CD4-positive, alpha-beta T cell treated with Interleukin-21 for 1 hour (primary cell): ENCODE measurements around the gene TBC1D16.

Source experiments
- DNase-seq: peaks from one replicate; pipeline ENCODE4 v3.0.0-alpha.2; 2020

The TBC1D16 gene

DNA sequence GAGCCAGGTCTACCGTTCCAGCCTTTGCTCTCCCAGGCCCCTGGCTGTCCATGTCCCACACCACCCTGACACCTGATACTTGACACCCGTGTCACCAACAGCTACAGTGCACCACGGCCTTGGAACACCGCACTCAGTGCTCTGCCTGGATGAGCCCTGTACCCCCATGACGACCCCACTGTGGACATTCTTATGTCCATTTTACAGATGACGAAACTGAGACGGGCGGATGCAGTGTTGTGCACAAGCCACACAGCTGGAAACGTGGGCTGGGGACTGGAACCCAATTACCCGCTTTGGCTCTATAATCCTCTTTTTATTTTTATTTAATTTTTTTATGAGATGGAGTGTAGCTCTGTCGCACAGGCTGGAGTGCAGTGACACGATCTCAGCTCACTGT, 112.9 kb downstream of the TBC1D16 start:
- no peak for DNase-seq

DNA sequence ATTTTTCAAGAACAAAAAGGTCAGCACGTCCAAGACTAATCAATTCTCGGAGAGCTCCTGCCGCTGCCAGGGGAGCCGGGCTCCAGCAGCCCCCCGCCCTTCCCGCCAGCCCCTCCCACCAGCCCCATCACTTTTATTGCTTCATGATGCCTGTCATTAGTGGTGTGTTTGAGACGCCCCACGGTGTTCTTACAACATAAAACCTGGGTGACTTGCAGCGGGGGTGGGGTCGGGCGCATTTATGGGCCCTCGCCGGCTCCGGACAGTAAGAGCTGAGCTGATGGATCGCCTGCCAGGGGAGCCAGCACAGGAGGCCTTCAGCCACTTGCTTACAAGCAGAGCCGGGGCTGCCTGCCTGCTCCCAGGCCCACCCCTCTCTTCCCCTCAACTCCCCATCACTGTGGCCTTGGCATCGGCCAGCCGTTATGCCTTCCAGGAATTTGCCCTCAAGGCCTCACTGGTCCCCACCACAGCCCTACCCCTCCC, 113.5 kb downstream of the TBC1D16 start:
- DNase-seq, result no peak

DNA sequence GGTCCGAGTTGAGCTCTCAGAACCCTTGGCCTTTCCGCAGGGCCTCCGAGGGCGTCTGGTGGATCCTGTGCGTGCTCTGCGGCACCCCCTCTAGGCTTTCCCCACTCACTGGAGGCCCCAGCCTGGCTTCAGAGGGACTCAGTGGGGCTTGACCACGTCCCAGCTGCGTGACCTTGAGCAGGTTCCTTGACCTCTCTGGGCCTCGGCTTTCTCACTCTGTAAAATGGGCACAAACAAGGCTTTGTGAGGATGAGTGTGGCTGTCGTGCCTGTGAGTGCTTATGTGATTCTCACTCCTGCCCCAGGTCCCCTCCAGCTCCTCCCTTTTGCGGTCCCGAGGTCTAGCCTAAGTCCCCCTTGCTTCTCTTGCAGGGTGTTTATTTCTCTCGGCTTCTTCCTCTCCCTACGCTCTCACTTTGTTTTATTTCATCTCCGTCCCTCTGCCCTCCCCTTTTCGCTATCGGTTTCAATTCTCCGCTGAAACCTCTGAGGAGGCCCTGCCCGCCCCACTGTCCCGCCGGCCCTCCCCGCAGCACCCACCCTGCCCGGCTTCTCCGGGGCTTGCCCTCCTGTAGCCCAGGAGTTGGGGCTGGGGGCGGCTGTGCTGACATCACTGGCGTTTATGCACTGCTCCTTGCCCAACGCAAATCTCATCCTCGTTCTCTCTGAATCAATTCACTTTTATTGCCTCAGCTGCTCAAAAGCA, 114.1 kb downstream of the TBC1D16 start:
- no peak for DNase-seq

DNA sequence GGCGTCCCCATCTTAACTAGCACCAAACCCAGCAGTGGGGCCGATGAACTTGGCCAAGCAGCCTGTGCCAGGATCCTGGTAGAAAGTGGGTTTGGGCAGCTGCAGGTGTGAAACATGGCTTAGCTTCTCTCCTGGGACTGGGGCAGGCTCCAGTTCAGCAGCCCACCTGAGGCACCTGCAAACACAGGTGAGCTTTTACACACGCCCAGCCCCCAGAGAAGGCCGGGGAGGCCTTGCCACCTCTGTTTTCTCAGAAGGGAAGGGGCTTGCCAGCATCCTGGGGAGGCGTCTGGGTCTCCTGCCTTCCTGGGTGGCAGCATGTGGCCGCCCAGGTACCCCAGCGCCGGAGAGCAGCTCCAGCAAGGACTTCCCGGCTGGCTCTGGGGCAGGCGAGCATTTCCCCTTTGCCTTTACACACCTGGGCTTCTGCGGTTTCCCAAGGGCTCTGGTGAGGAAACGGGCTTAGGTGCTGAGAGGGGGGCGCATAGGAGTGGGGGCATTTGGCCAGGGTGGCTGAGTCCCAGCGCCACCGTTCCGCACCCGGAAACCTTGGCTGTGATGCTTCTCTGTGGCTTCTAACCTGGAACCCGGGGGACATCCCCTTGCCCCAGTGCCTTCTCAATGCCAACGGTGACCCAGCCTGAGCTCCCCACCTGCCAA, 114.8 kb downstream of the TBC1D16 start:
- no peak for DNase-seq

DNA sequence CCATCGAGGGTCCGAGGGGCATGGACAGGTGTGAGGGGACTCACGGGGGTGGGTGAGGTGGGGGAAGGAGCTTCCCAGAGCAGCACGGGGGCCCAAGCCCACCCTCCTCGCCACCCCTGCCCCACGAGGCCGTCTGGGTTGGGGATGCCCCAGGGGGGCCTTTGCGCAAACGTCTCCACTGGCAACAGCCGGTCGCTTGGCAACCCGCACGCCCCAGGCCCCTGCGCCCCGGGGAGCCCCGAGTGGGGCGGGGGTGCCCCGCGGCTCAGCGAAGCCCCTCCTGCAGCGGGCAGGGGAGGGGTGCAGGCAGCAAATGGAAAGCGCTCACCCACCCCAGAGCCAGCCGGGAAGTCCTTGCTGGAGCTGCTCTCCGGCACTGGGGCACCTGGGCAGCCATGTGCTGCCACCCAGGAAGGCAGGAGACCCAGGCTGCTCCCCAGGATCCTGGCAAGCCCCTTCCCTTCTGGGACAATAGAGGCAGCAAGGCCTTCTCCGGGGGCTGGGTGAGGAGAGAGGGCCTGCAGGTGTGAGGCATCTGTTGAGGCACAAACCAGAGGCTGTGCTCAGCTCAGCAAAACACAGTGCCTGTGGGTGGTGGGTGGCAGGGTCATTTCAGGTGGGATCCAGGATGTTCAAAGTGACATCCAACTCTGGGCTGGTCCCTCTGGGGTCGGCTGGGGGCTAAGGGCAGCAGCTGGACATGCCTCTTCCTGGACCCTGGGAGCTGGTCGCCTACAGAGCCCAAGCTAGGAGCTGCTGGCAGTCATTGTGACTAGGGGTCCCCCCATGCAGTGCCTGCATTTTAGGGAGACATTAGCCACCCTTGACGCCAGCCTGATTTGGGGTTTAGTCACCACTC, 115.6 kb downstream of the TBC1D16 start:
- no peak for DNase-seq

DNA sequence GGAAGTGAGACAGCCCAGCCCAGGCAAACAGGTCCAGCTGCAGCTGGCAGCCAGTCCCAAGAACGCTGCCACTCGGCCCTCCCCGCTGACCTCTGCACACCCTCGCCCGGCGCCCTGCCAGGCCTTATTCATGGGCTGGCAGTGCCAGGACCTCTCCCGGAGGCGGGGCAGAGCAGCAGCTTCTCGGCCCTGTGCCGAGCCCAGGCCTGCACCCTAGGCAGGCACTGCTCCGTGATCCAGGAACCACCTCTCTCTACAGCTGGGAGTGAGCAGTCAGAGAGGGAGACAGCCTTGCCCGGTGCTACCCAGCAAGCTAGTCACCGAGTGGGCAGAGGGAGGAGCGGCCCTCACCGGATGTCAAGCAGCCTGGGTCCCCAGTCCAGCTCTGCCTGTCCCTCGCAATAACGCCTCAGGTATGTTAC, 116.5 kb downstream of the TBC1D16 start:
- DNase-seq, result no peak

DNA sequence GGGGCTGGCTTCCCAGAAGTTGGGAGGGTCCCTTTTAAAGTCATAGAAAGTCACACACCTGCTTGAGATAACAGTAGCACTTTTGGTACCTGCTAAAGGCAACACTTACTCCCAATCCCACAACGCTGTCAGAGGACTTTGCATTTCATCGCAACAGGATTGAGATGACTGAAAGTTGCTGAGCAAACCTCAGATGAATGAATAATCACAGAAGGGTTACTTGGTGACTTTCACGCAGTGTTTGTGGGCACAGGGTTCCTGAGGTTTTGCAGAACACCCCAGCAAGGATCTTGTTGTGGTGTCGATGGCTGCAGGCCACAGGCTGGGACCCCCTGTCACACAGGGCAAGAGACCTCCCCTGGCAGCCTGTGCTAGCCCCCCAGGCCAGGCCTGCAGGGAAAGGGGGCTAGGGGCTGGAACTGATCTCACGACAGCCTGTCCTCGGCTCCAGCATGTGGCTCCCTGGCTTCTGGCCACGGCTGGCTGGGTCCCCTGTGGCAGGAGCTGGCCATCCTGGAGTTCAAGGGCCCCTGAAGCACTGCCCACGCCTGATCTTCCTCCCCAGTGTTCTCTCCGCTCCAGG, 117.0 kb downstream of the TBC1D16 start:
- no peak for DNase-seq

DNA sequence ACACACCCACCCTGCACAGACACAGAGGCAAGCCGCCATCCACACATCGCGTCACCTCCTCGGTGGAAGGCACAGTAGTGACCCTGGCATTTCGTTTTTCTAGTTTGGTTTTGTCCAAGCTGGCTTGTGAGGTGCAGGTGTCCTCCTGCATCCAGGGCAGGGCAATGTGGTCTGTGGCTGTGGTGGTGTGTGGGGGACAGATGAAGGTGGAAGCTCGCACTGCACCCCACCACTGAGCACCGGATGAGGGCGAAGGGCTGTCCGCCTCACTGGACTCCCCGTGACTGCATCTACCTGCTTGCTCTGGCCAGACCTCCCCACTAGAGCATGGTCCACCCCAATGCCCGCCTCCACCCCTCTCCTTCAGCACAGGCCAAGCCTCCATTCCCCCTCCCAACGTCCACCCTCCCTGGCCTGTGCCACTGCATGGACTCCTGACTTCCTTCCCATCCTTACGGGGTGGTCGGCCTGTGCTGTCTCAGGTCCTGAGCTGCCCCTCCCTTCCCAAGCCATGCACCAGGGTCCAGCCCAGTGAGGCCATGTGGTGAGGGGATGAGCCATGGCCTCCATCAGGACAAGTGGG, 117.7 kb downstream of the TBC1D16 start:
- DNase-seq, result no peak

DNA sequence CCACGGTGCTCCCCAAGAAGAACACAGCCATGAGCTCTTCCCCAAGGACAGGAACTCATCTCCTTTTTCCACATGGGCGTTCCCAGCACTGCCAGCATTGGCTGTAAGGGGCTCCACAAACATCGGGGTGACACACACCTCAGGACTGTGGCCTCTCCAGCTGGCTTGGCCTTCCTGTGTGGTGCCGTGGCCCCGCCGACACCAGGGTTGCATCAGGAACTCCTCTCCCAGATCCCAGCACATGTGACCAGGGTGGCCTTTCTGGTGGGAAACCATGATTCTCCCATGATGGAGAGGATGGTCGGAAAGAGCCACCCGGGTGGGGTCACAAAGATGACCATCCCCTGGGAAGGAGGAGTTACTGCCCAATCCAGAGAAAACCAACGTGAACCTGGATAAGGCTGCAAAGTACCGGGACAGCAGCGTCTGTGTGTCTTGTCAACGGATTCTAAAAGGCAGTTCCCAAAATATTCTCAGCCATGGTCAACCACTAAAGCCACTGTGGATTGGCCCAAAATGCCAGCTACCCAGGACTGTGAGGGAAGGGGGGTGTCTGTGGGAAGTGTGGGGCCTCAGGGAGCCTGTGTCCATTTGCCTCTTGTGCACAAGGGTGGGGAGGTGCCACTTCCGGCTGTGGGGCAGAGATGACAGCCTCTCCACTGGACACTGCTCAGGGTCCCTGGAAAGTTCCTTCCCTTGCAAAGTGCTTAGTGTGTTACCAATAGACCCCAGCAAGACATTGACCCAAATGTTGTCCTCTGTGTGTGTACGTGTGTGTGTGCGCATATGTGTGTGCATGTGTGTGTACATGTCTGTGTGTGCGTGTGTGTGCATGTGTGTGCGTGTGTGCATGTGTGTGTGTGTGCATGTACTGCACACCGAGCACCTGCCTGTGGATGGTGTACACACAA, 118.4 kb downstream of the TBC1D16 start:
- DNase-seq, result no peak

DNA sequence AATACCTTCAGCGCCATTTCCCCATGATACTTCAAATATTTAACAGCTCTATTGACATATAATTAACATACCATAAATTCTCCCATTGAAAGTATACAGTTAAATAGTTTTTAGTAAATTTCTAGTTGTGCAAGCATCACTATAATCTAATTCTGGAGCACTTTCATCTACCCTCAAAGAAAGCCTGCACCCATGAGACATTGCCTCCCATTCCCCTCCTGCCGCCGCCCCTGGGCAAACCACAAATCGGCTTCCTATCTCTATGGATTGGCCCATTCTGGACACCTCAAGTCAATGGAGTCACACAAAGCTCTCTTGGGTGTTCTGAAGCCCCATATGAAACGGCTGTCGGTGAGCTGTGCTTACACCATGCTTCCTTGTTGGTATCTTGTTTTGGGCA, 119.2 kb downstream of the TBC1D16 start:
- no peak for DNase-seq

DNA sequence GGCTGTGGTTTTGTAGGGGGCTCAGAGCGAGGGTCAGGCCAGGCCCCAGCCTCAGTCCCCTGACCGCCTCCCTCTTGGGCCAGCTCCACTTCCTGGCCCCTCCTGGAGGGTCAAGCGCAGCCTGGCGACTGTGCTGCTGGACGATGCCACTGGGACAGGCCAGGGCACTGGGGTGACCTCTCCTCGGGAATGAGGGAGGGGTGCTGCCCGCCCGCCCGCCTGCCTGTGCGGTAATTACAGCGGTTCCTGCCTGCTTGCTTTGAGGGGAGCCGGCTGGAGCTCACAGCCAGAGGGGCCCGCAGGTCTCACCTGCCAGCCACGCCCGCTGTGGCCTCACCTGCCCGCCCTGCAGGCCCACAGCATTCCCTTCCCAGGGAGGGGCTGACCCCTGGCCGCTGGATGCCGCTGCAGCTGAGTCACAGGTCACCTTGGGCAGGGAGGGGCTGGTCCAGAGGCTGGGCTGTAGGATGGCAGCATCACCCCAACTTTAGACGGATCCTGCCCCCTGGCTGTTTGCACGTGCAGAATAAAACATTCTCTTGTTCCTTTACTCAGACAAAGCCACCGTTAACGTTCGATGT, 119.7 kb downstream of the TBC1D16 start:
- peak; percentile 28 for DNase-seq

DNA sequence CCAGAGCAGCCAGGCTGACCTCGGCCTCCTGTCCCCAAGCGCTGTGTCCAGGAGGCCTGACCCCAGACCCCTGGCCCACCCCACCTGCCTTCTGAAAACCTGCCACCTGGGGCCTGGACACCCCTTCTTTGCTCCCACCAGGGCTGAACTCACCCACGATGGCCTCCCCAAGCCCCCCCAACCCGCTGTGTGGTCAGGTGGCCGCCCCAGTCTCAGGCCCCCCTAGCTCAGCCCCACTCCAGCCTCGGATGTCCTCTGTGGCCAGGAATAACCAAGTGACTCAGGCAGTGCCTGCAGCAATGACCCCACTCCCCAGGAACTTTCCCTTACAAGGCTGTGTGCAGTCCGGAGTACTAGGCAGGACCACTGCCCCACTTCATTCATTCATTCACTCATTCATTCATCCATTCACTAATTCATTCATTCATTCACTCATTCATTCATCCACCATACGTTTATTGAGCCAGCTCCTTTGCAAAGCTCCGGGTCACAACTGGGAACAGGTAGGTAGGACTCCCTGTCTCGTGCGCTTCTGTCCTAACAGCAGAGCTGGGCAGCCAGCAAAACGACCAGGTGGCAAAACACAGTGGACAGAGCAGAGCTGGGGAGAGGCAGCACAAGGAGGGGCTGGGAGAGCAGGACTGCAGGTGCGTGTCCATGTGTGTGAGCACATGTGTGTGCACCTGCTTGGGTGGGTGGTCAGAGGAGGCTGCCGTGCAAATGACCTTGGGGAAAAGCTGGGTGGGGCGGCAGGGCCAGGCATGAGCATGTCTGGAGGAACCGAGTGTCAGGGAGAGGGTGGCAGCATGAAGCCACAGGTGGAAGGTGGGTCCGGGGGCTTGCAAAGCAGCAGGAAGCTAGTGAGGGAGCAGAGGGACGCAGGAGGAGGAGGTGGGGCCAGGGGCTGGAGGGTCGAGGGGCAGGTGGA, 120.6 kb downstream of the TBC1D16 start:
- DNase-seq, result no peak

DNA sequence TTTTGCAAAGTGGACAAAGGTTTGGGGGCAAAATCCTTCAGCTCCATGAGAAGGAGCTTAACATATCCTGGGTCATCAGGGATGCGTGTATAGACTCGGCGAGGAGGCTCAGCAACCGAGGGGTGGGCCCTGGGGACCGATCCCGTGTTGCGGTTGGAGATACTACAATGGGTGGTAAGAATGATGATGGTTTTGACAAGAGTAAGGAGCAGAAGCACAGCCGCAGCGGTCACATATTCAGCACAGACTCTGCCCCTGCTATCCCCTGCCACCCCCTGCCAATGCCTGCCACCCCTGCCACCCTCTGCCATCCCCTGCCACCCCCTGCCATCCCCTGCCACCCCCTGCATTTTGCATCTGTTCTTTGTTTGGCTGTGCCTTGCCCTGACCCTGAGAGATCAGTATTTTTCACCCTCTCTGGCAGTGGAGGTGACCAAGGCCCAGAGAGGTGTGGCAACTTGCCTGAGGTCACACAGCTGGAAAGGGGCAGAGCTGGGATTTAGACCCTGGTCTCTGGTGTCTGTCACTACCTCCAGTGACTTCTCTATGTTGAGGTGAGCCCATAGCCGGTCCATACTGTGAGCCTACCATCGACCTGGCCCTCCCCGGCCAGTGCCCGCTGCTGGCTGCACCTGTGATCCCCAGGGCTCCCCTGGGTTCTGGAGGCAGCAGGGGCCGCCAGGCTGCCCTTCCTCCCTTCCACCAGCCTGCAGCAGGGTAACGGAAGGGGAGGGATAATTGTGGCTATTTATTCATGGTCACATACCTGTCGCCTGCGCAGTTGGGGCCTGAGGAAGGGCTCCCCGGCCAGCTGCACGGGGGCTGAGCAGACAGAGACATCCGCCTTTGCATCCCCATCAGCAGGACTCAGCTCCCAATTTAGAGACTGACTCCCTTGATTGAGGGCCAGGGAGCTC, 121.5 kb downstream of the TBC1D16 start:
- DNase-seq, result no peak

DNA sequence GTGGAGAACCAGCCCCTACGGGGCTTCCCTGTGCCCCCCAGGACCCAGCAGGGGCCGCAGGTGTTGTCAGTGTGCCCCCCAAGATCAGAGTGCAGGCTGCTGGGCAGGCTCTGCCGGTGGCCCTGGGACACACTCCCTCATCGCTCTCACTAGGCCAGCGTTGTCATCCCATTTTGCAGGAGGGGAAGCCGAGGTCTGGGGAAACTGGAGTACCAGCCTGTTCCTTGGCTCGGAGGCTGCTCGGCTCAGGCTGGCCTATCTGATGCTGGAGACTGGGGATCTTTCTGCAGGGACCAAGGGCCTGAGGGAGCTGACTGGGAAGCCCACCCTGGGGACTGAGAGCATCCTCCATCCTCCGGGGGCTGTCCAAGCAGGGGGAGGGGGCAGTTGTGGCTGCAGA, 122.2 kb downstream of the TBC1D16 start:
- no peak for DNase-seq

DNA sequence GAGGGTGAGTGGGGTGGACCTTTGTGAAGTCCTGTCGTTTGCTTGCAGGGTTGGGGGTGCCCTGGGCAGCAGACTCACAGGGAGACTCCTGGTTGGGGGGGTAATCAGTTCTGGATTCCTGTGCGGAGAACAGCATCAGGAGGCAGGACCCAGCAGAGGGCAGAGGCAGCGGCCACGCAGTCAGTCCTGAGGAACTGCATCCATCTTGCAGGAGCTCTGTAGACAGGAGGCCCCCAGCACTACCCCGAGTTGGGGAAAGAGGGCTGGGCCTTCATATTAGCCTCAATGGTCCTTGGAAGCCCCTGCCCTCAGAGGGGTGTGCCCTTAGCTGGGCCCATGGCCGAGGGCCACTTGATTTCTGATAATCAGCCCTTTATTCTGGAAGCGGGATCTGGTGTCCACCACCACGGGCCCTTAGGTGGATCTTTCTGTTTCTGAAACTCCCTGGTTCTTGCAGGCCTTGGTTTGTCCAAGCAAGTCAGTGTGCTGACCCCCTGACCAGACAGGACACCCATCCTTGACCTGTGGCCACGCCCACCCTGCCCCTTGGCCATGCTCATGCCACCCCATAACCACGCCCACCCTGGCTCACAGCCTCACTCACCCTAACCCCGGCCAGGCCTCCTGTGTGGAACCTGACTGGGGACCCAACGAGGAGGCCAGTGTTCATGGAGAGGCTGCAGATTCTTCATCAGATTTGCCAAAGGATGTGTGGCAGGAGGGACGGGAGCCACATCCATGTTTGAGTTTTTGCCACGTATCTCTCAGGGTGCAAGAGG, 122.9 kb downstream of the TBC1D16 start:
- DNase-seq, result no peak

DNA sequence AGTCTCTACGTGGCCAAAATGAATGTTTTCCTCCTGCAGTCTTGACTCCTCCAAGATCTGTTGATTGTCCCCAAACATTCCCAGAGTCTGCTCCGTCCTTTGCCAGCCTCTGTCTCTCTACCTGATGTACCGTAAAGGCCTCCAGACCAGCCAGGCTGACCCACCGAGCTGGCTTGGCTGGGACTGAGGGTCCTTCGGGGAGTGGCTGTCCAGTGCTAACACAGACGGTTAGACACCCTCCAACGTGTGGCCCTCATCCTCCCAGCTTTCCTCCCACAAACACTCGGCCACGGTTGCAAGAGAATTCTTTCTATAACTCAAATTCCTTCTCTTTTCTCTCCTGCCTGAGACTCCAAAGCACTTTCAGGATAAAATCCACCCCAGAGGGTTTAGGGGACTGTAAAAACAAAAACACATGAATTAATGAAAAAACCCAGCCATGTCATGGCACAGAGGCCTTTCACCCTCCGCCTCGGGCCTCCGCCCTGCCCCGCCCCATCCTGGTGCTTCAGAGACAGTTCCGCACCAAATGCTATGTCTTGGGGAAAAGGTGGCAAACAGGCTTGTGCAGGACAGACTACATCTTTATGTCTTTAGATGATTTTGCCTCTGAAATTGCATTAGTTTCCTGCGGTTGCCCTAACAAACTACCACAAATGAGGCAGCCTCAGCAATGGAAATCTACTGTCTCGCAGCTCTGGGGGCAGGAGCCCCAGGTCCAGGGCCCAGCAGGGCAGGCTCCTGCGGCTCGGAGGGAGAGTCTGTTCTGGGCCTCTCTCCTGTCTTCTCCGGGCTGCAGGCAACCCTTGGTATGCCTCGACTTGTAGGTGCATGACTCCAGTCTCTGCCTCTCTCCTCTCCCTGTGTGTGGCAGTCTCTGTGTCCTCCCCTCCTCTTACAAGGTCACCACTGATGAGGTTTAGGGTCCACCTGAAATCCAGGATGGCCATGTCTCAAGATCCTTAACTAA, 124.0 kb downstream of the TBC1D16 start:
- DNase-seq, result no peak

DNA sequence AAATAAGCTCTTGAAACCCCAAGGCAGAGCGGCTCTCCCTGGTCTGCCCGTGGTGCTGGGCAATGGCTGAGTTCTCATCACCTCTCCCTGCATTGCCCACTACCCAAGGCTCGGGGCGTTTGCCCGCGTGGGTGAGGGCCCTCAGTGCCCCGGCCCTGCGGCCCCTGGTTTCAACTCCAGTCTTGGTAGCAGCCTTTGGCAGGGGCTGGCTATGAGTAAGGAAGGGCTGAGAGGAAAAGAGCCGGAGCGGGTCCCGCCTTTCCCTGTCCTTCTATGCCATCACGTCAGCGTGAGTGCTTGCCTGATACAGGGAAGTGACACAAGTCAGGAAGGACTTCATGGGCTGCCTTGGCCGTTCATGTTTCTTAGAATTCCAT, 124.7 kb downstream of the TBC1D16 start:
- DNase-seq, result no peak
